ENCODE data around the gene SRSF10.

DNA sequence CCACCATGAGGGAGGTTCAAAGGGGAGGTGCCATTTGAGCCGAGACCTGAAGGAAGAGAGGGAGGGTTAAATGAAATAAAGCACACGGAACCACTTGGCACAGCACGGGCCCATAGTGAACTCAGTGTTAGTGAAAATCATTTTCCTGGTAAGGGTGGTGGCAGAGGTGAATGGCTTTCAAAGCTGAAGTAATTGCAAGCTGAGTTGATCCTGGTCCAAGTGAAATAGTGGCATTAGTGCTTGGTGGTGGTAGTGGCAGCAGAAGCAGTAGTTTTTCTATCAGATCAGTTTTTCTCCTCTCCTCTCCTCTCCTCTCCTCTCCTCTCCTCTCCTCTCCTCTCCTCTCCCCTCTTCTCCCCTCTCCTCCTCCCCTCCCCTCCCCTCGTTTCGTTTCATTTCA lies 30.5 kb upstream of the SRSF10 start:
- TF ChIP-seq, protein P1, sequence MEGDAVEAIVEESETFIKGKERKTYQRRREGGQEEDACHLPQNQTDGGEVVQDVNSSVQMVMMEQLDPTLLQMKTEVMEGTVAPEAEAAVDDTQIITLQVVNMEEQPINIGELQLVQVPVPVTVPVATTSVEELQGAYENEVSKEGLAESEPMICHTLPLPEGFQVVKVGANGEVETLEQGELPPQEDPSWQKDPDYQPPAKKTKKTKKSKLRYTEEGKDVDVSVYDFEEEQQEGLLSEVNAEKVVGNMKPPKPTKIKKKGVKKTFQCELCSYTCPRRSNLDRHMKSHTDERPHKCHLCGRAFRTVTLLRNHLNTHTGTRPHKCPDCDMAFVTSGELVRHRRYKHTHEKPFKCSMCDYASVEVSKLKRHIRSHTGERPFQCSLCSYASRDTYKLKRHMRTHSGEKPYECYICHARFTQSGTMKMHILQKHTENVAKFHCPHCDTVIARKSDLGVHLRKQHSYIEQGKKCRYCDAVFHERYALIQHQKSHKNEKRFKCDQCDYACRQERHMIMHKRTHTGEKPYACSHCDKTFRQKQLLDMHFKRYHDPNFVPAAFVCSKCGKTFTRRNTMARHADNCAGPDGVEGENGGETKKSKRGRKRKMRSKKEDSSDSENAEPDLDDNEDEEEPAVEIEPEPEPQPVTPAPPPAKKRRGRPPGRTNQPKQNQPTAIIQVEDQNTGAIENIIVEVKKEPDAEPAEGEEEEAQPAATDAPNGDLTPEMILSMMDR (IDR thresholded peaks at IDR 0.05), result no peak
- TF ChIP-seq POLR2A (IDR thresholded peaks at IDR 0.05), result no peak
